ENCODE results near the gene SLC44A5. TPM values are rescaled to one million over a fixed set of nuclear protein-coding genes. Genes with fewer than 3 reads are reported as not detected.
A peak's percentile ranks its signal among the peaks of the same experiment; 100 is the strongest.

SLC44A5 gene
- total RNA-seq, 1 experiment from 2014 or later, result 2.4 TPM

- no peak for DNase-seq
- Histone ChIP-seq H3K79me1 (ENCODE audit: insufficient read depth, low read depth, low read length, poor library complexity, severe bottlenecking) (no peaks in the 10 kb centered on the region), H4K5ac (ENCODE audit: insufficient read length, low read depth, low read length) (no peak overlapping the region), H3K23me2 (ENCODE audit: insufficient read length, low read depth, low read length, poor library complexity, severe bottlenecking) (no peaks in the 10 kb centered on the region), H3K9me3 (ENCODE audit: control insufficient read depth, low read depth, low read length) (no peaks in the 10 kb centered on the region), H3T11ph (ENCODE audit: low read length) (no peak overlapping the region), H3K9ac (ENCODE audit: extremely low read depth, insufficient read length, low read length) (no peak overlapping the region), H2BK15ac (ENCODE audit: low read depth, low read length) (no peak overlapping the region), H4K20me1 (ENCODE audit: control insufficient read depth, insufficient read depth, insufficient read length) (no peaks in the 10 kb centered on the region), H2AK5ac (ENCODE audit: insufficient read length, low read length) (no peak overlapping the region), H2AFZ (ENCODE audit: low read length) (no peak overlapping the region), H3K14ac (ENCODE audit: insufficient read depth, low read length) (no peak overlapping the region), H2BK12ac (ENCODE audit: insufficient read length, low read depth, low read length) (no peak overlapping the region), H3K56ac (ENCODE audit: insufficient read length, low read depth, low read length) (no peak overlapping the region), H4K91ac (ENCODE audit: insufficient read length, low read depth, low read length) (no peak overlapping the region), H3K4ac (ENCODE audit: low read depth, low read length) (no peak overlapping the region), H3K27ac (ENCODE audit: insufficient read length, low read depth, low read length) (no peak overlapping the region), H3K23ac (ENCODE audit: insufficient read length, low read depth, low read length) (no peak overlapping the region), H2BK120ac (ENCODE audit: low read depth, low read length, poor library complexity, severe bottlenecking) (no peak overlapping the region), H3K79me2 (ENCODE audit: insufficient read depth, low read length) (no peaks in the 10 kb centered on the region), H3K4me2 (ENCODE audit: insufficient read depth, insufficient read length, low read length) (no peak overlapping the region), H2BK20ac (ENCODE audit: low read depth, low read length, poor library complexity, severe bottlenecking) (no peak overlapping the region), H3K4me1 (ENCODE audit: insufficient read depth, low read length) (no peaks in the 10 kb centered on the region), H2BK5ac (ENCODE audit: insufficient read length, low read length) (no peak overlapping the region), H4K8ac (replicated peaks; ENCODE audit: insufficient read length, low read depth, low read length) (no peak overlapping the region), H3K18ac (ENCODE audit: insufficient read length, low read depth, low read length) (no peak overlapping the region), H3K27me3 (ENCODE audit: insufficient read depth, low read length) (no peaks in the 10 kb centered on the region)
- Mint-ChIP-seq H3K9me3 (no peaks in the 10 kb centered on the region), H3K27ac (0 out of 7 replicates have a peak overlapping the region, but pooled peaks of 1 of the 3 experiments have one; percentile 5), H3K4me1 (peaks cover 3 to 4% of the 10 kb centered on the region in 2 experiments; a peak in 3 of 4 replicates), H3K27me3 (ENCODE audit: low read depth) (no peaks in the 10 kb centered on the region), H3K36me3 (ENCODE audit: insufficient read depth in 1 of 3, low read depth in 3 of 3) (no peaks in the 10 kb centered on the region), H3K4me3 (no peak overlapping the region)
- no peak for TF ChIP-seq CTCF (conservative IDR thresholded peaks at IDR 0.05)
Measured at GRCh38 chr1:75430526-75430925, 180.4 kb downstream of the SLC44A5 start.
